ENCODE data around the gene ZFP91.

DNA sequence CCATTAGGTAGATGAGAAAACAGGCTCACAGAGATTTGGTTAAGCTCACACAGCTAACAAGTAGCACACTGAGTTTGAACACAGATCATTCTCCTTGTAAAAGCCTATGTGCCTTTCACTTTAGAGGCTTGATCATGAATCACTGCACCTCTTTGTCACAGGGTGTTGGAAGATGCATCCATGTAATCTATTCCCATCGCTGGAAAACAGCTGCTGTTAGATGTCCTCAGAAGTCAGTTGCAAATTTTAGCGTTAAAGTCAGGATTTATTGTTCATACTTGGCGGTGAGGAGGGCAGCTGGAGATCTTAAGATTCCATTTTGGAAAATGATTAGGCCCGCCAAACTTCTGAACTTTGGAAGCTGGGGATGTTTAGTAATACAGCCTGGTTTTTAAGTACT lies 46.2 kb downstream of the ZFP91 start:
- TF ChIP-seq, protein P1, sequence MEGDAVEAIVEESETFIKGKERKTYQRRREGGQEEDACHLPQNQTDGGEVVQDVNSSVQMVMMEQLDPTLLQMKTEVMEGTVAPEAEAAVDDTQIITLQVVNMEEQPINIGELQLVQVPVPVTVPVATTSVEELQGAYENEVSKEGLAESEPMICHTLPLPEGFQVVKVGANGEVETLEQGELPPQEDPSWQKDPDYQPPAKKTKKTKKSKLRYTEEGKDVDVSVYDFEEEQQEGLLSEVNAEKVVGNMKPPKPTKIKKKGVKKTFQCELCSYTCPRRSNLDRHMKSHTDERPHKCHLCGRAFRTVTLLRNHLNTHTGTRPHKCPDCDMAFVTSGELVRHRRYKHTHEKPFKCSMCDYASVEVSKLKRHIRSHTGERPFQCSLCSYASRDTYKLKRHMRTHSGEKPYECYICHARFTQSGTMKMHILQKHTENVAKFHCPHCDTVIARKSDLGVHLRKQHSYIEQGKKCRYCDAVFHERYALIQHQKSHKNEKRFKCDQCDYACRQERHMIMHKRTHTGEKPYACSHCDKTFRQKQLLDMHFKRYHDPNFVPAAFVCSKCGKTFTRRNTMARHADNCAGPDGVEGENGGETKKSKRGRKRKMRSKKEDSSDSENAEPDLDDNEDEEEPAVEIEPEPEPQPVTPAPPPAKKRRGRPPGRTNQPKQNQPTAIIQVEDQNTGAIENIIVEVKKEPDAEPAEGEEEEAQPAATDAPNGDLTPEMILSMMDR (IDR thresholded peaks at IDR 0.05), result no peak
- TF ChIP-seq EZH2 (IDR thresholded peaks at IDR 0.05) (no peak), EZH2phosphoT487 (IDR thresholded peaks at IDR 0.05) (no peak)
